OCI-LY1 (cell line): ENCODE measurements around the gene CCDC9B.

Source experiments
- H2AFZ ChIP-seq: fragments of 200-600 bp; sonication (generic), shearing (Covaris generic); 2 replicates; pipeline ENCODE4 v1.6.0; 2014; ENCODE audit warnings: antibody characterized with exemption, mild to moderate bottlenecking, low read length
- H3F3A ChIP-seq: fragments of 200-600 bp; sonication (generic), shearing (Covaris generic); 2 replicates; pipeline ENCODE4 v1.6.0; 2014; ENCODE audit warnings: mild to moderate bottlenecking, antibody characterized with exemption, low read length, moderate library complexity; ENCODE audit not compliant: insufficient read depth
- H3K27ac ChIP-seq: fragments of 200-600 bp; sonication (generic); 2 replicates; pipeline ENCODE4 v1.5.1; 2014; ENCODE audit warnings: low read length, mixed run types, mild to moderate bottlenecking, low read depth; ENCODE audit not compliant: poor library complexity, severe bottlenecking
- H3K27me3 ChIP-seq: fragments of 200-600 bp; sonication (generic); 2 replicates; pipeline ENCODE4 v1.6.0; 2014; ENCODE audit warnings: antibody characterized with exemption, mild to moderate bottlenecking, low read length, moderate library complexity; ENCODE audit not compliant: insufficient read depth
- H3K36me3 ChIP-seq: fragments of 200-600 bp; sonication (generic); 2 replicates; pipeline ENCODE4 v1.6.1; 2014; ENCODE audit warnings: mild to moderate bottlenecking, antibody characterized with exemption, low read length, moderate library complexity, mixed read lengths; ENCODE audit not compliant: insufficient read depth
- H3K4me1 ChIP-seq: fragments of 200-600 bp; sonication (generic); 2 replicates; pipeline ENCODE4 v1.5.1; 2014; ENCODE audit warnings: mild to moderate bottlenecking, low read length, moderate library complexity; ENCODE audit not compliant: insufficient read depth, severe bottlenecking
- H3K4me2 ChIP-seq: fragments of 200-600 bp; sonication (generic), shearing (Covaris generic); 2 replicates; pipeline ENCODE4 v1.6.1; 2014; ENCODE audit warnings: low read length
- H3K4me3 ChIP-seq: fragments of 200-600 bp; sonication (generic); 2 replicates; pipeline ENCODE4 v1.5.1; 2014; ENCODE audit warnings: low read length, low read depth, mild to moderate bottlenecking, mixed read lengths; ENCODE audit not compliant: poor library complexity, severe bottlenecking
- H3K79me2 ChIP-seq: fragments of 200-600 bp; shearing (Covaris generic); 2 replicates; pipeline ENCODE4 v1.6.1; 2016; ENCODE audit warnings: mixed run types, low read length, mixed read lengths; ENCODE audit not compliant: insufficient read depth
- H3K9ac ChIP-seq: fragments of 200-600 bp; sonication (generic), shearing (Covaris generic); 2 replicates; pipeline ENCODE4 v1.6.1; 2014; ENCODE audit warnings: mild to moderate bottlenecking, low read length, mixed read lengths
- H3K9me2 ChIP-seq: fragments of 200-600 bp; sonication (generic), shearing (Covaris generic); 2 replicates; pipeline ENCODE4 v1.6.1; 2014; ENCODE audit warnings: low read depth, mild to moderate bottlenecking, low read length, mixed read lengths
- H3K9me3 ChIP-seq: fragments of 200-600 bp; shearing (Covaris generic); 2 replicates; pipeline ENCODE4 v1.6.1; 2014; ENCODE audit warnings: low read length, mixed read lengths
- H4K20me1 ChIP-seq: fragments of 200-600 bp; sonication (generic), shearing (Covaris generic); 2 replicates; pipeline ENCODE4 v1.6.0; 2016; ENCODE audit warnings: mild to moderate bottlenecking, low read length; ENCODE audit not compliant: insufficient read depth
- EZH2 ChIP-seq: fragments of 200-600 bp; sonication (generic), shearing (Covaris generic); IDR thresholded peaks from 2 replicates; pipeline ENCODE4 v1.8.0; 2017; ENCODE audit warnings: borderline replicate concordance, mixed run types, mild to moderate bottlenecking, antibody characterized with exemption, low read length, moderate library complexity, mixed read lengths
- TF ChIP-seq, protein P1 (sequence below): fragments of 200-600 bp; sonication (generic), shearing (Covaris generic); IDR thresholded peaks from 2 replicates; pipeline ENCODE4 v1.5.1; 2017; ENCODE audit warnings: mild to moderate bottlenecking, antibody characterized with exemption, low read length, moderate library complexity, mixed read lengths

The CCDC9B gene

GRCh38 chr15:40377606-40378005 lies 36.9 kb upstream of the CCDC9B start:
- H3K9ac ChIP-seq = no peak overlapping the region
- no peaks in the 10 kb centered on the region for H3F3A ChIP-seq
- no peak overlapping the region for H3K4me2 ChIP-seq

GRCh38 chr15:40372981-40373380 lies 32.2 kb upstream of the CCDC9B start:
- Histone ChIP-seq H3K27ac (no peak overlapping the region), H3F3A (no peaks in the 10 kb centered on the region), H3K4me1 (peaks cover 5% of the 10 kb centered on the region), H3K9ac (no peak overlapping the region), H3K4me3 (no peak overlapping the region), H3K4me2 (no peak overlapping the region), H3K36me3 (no peaks in the 10 kb centered on the region), H2AFZ (no peak overlapping the region), H4K20me1 (no peaks in the 10 kb centered on the region), H3K79me2 (no peaks in the 10 kb centered on the region), H3K9me3 (no peaks in the 10 kb centered on the region), H3K9me2 (no peaks in the 10 kb centered on the region), H3K27me3 (0 out of 2 replicates have a peak, but pooled peaks cover 11% of the 10 kb centered on the region)
- TF ChIP-seq, protein P1, sequence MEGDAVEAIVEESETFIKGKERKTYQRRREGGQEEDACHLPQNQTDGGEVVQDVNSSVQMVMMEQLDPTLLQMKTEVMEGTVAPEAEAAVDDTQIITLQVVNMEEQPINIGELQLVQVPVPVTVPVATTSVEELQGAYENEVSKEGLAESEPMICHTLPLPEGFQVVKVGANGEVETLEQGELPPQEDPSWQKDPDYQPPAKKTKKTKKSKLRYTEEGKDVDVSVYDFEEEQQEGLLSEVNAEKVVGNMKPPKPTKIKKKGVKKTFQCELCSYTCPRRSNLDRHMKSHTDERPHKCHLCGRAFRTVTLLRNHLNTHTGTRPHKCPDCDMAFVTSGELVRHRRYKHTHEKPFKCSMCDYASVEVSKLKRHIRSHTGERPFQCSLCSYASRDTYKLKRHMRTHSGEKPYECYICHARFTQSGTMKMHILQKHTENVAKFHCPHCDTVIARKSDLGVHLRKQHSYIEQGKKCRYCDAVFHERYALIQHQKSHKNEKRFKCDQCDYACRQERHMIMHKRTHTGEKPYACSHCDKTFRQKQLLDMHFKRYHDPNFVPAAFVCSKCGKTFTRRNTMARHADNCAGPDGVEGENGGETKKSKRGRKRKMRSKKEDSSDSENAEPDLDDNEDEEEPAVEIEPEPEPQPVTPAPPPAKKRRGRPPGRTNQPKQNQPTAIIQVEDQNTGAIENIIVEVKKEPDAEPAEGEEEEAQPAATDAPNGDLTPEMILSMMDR = no peak
- TF ChIP-seq EZH2 = no peak

More at GRCh38 chr15:40377606-40378005, 36.9 kb upstream of the CCDC9B start:
- H3K9me3 ChIP-seq = no peaks in the 10 kb centered on the region
- TF ChIP-seq, protein P1 = no peak
- no peak for TF ChIP-seq EZH2
- no peaks in the 10 kb centered on the region for H3K36me3 ChIP-seq
- H3K4me1 ChIP-seq = peaks cover 3% of the 10 kb centered on the region
- H3K4me3 ChIP-seq = no peak overlapping the region
- no peak overlapping the region for H2AFZ ChIP-seq
- no peaks in the 10 kb centered on the region for H3K79me2 ChIP-seq
- H3K9me2 ChIP-seq = no peaks in the 10 kb centered on the region
- 0 out of 2 replicates have a peak, but pooled peaks cover 2% of the 10 kb centered on the region for H3K27me3 ChIP-seq
- H4K20me1 ChIP-seq = no peaks in the 10 kb centered on the region
- no peak overlapping the region for H3K27ac ChIP-seq

DNA sequence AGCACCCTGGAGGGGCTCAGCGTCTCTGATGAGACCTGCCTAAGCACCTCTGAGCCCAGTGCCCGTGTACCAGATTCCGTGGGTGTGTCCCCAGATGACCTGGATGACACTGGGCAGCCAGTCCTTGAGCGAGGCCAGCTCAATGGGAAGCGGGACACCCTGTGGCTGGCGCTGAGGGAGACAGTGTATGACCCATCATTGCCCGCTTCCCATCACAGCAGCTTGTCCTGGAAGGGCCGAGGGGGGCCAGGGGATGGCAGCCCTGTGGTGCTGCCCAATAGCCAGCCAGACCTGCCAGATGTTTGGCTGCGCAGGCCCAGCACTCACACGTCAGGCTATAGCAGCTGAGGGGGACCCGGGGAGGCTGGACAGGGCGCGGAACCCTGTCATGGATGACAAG lies 29.2 kb upstream of the CCDC9B start:
- 0 out of 2 replicates have a peak, but pooled peaks cover 9% of the 10 kb centered on the region for H3K27me3 ChIP-seq
- no peak overlapping the region for H2AFZ ChIP-seq
- no peaks in the 10 kb centered on the region for H3K36me3 ChIP-seq
- H3K4me2 ChIP-seq = no peak overlapping the region
- TF ChIP-seq EZH2 = no peak
- TF ChIP-seq, protein P1 = no peak
- no peaks in the 10 kb centered on the region for H3K9me3 ChIP-seq
- H3K79me2 ChIP-seq = no peaks in the 10 kb centered on the region
- H3F3A ChIP-seq = no peaks in the 10 kb centered on the region
- no peak overlapping the region for H3K27ac ChIP-seq
- H3K4me3 ChIP-seq = no peak overlapping the region
- H3K4me1 ChIP-seq = peaks cover 13% of the 10 kb centered on the region
- H4K20me1 ChIP-seq = no peaks in the 10 kb centered on the region
- H3K9me2 ChIP-seq = no peaks in the 10 kb centered on the region
- H3K9ac ChIP-seq = no peak overlapping the region
